Measurements from ENCODE around the gene C16orf90. TPM values are rescaled to one million over a fixed set of nuclear protein-coding genes. Genes with fewer than 3 reads are reported as not detected.
"Not testable (repeated sequence)": the region's sequence is repeated elsewhere in the genome, so short reads cannot be mapped to it uniquely, and the experiment has no call there.

Gene C16orf90
- total and polyA plus RNA-seq, 3 experiments from 2014 or later: not detected

DNA sequence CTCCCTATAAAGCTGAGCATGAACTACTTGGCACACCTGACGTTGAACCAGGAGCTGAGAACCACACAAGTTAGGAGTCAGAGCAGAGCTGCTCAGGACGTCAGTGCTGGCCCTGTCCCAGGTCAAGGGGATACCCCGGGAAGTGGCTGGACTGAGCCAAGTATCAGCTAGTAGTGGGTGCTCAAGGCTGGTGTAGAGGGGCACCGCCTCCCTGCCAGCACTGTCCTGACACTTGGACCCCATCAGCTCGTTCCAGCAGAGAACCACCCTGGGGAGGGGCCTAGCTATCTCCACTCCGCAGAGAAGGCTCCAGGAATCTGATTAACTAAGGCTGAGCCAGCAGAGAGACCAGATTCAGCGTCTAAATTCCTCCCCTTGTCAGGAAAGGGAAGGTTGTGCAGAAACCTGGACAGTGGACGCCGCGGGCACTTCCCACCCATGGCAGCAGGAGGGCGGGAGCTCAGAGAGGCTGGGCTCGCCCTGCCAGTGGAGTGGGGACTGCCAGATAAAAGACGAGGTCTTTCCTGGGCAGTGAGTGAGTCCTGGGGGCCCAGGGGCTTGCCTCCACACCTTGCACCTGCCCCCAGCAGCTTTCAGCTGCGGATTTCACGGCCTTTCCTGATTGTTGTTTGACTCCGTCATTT, 21.0 kb downstream of the C16orf90 start:
- peaks cover 3 to 49% (median 7%) of the 10 kb centered on the region in 3 donors for H3K36me3 Mint-ChIP-seq
- H3K4me3 ChIP-seq (ENCODE audit: low read length): no peak overlapping the region
- H3K4me3 Mint-ChIP-seq: no peak overlapping the region
- H3K9me3 ChIP-seq (ENCODE audit: low read length): no peaks in the 10 kb centered on the region
- no peaks in the 10 kb centered on the region for H3K27me3 Mint-ChIP-seq
- ChIA-PET CTCF (no interaction called here), POLR2A (interaction anchor here (0.5 kb wide), 1 partner anchor 23 kb away, joined by 3 read pairs; no protein-coding TSS in a partner anchor)
- no peak for DNase-seq
- peaks cover 2% of the 10 kb centered on the region for H3K36me3 ChIP-seq (ENCODE audit: insufficient read depth, low read length)
- H3K27me3 ChIP-seq (ENCODE audit: insufficient read depth, low read length, poor library complexity, severe bottlenecking): no peaks in the 10 kb centered on the region
- H3K4me1 Mint-ChIP-seq: peaks cover 24 to 45% (median 37%) of the 10 kb centered on the region in 3 donors
- peak overlapping the region in 2 of 8 donors; percentile 65 to 69 for H3K27ac Mint-ChIP-seq
- peaks cover 0 to 1% (median 0%) of the 10 kb centered on the region in 5 donors for H3K9me3 Mint-ChIP-seq
- no peak overlapping the region for H3K27ac ChIP-seq (ENCODE audit: low read depth, low read length)
- no peaks in the 10 kb centered on the region for H3K4me1 ChIP-seq (ENCODE audit: insufficient read depth, low read length)

DNA sequence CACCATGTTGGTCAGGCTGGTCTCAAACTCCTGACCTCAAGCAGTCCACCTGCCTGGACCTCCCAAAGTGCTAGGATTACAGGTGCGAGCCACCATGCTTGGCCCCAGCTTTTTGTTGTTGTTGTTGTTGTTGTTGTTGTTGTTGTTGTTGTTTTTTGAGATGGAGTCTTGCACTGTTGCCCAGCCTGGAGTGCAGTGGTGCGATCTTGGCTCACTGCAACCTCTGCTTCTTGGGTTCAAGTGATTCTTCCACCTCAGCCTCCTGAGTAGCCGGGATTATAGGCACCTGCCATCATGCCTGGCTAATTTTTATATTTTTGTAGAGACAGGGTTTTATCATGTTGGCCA, 21.7 kb downstream of the C16orf90 start:
- Mint-ChIP-seq H3K27ac (peak overlapping the region in 3 of 8 donors; percentile 42 to 48 (median 47)), H3K36me3 (peaks cover 3 to 44% (median 7%) of the 10 kb centered on the region in 3 donors), H3K4me1 (peaks cover 25 to 48% (median 40%) of the 10 kb centered on the region in 3 donors)
- H3K4me3 Mint-ChIP-seq; H3K36me3 ChIP-seq (ENCODE audit: insufficient read depth, low read length); H3K27ac ChIP-seq (ENCODE audit: low read depth, low read length); DNase-seq; H3K27me3 ChIP-seq (ENCODE audit: insufficient read depth, low read length, poor library complexity, severe bottlenecking); H3K9me3 ChIP-seq (ENCODE audit: low read length); H3K4me3 ChIP-seq (ENCODE audit: low read length); POLR2A ChIA-PET; H3K4me1 ChIP-seq (ENCODE audit: insufficient read depth, low read length); CTCF ChIA-PET; H3K9me3 Mint-ChIP-seq; H3K27me3 Mint-ChIP-seq: not testable (repeated sequence)

DNA sequence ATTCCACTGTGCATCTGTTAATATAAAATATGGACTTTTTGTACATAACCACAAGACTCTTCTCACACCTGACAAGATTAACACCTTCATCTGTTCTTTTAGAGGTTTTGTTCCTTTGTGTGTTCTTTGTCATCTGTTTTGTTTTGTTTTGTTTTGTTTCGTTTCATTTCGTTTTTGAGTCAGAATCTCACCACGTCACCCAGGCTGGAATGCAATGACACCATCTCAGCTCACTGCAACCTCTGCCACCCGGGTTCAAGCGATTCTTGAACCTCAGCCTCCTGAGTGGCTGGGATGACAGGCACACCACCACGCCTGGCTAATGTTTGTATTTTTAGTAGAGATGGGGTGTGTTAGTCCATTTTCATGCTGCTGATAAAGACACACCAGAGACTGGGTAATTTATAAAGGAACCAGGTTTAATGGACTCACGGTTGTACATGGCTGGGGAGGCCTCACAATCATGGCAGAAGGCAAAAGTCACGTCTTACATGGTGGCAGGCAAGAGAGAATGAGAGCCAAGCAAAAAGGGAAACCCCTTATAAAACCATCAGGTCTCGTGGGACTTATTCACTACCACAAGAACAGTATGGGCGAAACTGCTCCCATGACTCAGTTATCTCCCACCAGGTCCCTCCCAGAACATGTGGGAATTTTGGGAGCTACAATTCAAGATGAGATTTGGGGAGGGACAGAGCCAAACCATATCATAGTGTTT, 22.3 kb downstream of the C16orf90 start:
- Histone ChIP-seq H3K36me3 (ENCODE audit: insufficient read depth, low read length) (no peaks in the 10 kb centered on the region), H3K4me1 (ENCODE audit: insufficient read depth, low read length) (no peaks in the 10 kb centered on the region), H3K27me3 (ENCODE audit: insufficient read depth, low read length, poor library complexity, severe bottlenecking) (no peaks in the 10 kb centered on the region), H3K4me3 (ENCODE audit: low read length) (no peak overlapping the region), H3K9me3 (ENCODE audit: low read length) (no peaks in the 10 kb centered on the region), H3K27ac (ENCODE audit: low read depth, low read length) (no peak overlapping the region)
- CTCF ChIA-PET: no interaction called here
- peaks cover 30 to 53% (median 45%) of the 10 kb centered on the region in 3 donors for H3K4me1 Mint-ChIP-seq
- POLR2A ChIA-PET: no interaction called here
- no peak overlapping the region for H3K4me3 Mint-ChIP-seq
- H3K9me3 Mint-ChIP-seq: peaks cover 0 to 1% (median 0%) of the 10 kb centered on the region in 5 donors
- H3K27me3 Mint-ChIP-seq: no peaks in the 10 kb centered on the region
- peaks cover 3 to 44% (median 7%) of the 10 kb centered on the region in 3 donors for H3K36me3 Mint-ChIP-seq
- no peak for DNase-seq
- peak overlapping the region in 6 of 8 donors; percentile 33 to 70 (median 44) for H3K27ac Mint-ChIP-seq

DNA sequence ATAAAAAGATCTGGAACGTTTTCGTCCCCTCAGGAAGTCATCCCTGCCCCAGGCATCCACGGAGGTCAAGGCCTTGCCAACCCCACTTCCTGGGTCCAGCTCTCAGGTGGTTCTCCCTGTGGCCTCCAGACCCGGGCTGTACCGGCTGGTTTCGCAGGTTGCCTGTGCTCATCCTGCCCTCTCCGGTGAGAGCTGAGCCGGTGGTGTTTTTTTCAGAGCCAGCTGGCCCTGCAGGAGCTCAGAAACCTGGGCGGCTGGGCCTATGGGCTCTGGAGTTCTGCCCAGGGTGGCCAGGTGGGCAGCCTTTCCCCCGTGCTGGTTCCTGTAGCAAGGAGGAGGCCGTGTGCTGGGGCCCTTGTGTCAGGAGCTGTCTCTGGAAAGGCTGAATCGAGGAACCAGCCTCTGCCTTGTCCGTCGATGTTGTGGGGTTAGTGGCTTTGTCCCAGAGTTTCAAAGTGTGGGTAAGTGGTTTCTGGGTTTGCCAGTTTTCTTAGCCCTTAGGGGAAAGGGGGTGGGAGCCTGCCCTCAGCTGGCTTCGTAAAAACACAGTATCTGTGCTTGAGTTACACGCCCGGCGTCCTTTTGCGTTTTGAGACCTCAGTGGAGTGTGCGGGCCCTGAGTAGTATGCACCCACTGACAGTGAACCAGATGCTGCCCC, 23.6 kb downstream of the C16orf90 start:
- peaks cover 0 to 1% (median 0%) of the 10 kb centered on the region in 5 donors for H3K9me3 Mint-ChIP-seq
- peak in 1 of 5 donors; percentile 29 for DNase-seq
- H3K36me3 Mint-ChIP-seq: peaks cover 5 to 51% (median 7%) of the 10 kb centered on the region in 3 donors
- no peaks in the 10 kb centered on the region for H3K27me3 Mint-ChIP-seq
- Histone ChIP-seq H3K27me3 (ENCODE audit: insufficient read depth, low read length, poor library complexity, severe bottlenecking) (no peaks in the 10 kb centered on the region), H3K36me3 (ENCODE audit: insufficient read depth, low read length) (peaks cover under 1% of the 10 kb centered on the region), H3K27ac (ENCODE audit: low read depth, low read length) (no peak overlapping the region), H3K4me3 (ENCODE audit: low read length) (no peak overlapping the region), H3K9me3 (ENCODE audit: low read length) (no peaks in the 10 kb centered on the region), H3K4me1 (ENCODE audit: insufficient read depth, low read length) (peaks cover 9% of the 10 kb centered on the region)
- H3K4me3 Mint-ChIP-seq: no peak overlapping the region
- CTCF ChIA-PET: interaction anchor here (0.6 kb wide), 1 partner anchor 37 kb away, joined by 3 read pairs; no protein-coding TSS in a partner anchor
- peak overlapping the region in 1 of 8 donors; percentile 51 for H3K27ac Mint-ChIP-seq
- POLR2A ChIA-PET: no interaction called here
- H3K4me1 Mint-ChIP-seq: peaks cover 44 to 67% (median 59%) of the 10 kb centered on the region in 3 donors

DNA sequence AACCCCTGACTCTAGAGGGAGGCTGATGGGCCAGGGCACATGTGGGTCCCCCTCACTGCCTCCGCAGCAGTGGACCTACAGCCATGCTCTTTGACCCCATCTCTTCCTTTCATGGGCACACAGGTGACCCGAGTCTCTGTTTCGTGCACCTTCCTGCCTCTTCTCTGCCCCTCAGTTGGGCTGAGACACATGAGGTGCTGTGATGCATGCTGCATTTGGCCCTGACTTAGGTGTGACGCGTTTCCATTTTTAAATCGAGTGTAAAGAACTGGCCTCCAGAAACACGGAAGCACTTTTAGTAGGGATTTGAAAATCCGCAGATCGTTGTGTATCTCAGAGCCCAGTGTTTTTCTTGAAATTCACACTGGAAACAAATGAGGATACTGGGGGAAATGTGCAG, 24.6 kb downstream of the C16orf90 start:
- Mint-ChIP-seq H3K27ac (peak overlapping the region in 4 of 8 donors; percentile 23 to 54 (median 34)), H3K9me3 (peaks cover 0 to 1% (median 0%) of the 10 kb centered on the region in 5 donors), H3K27me3 (no peaks in the 10 kb centered on the region), H3K4me1 (peaks cover 50 to 75% (median 69%) of the 10 kb centered on the region in 3 donors), H3K36me3 (peaks cover 6 to 57% (median 7%) of the 10 kb centered on the region in 3 donors), H3K4me3 (no peak overlapping the region)
- POLR2A ChIA-PET: interaction anchor here (1.3 kb wide), 1 partner anchor 216 kb away, joined by 3 read pairs; no protein-coding TSS in a partner anchor
- Histone ChIP-seq H3K36me3 (ENCODE audit: insufficient read depth, low read length) (peaks cover 9% of the 10 kb centered on the region), H3K9me3 (ENCODE audit: low read length) (no peaks in the 10 kb centered on the region), H3K4me3 (ENCODE audit: low read length) (no peak overlapping the region), H3K27me3 (ENCODE audit: insufficient read depth, low read length, poor library complexity, severe bottlenecking) (no peaks in the 10 kb centered on the region), H3K4me1 (ENCODE audit: insufficient read depth, low read length) (peaks cover 16% of the 10 kb centered on the region), H3K27ac (ENCODE audit: low read depth, low read length) (no peak overlapping the region)
- peak in 1 of 5 donors; percentile 31 for DNase-seq
- CTCF ChIA-PET: no interaction called here

DNA sequence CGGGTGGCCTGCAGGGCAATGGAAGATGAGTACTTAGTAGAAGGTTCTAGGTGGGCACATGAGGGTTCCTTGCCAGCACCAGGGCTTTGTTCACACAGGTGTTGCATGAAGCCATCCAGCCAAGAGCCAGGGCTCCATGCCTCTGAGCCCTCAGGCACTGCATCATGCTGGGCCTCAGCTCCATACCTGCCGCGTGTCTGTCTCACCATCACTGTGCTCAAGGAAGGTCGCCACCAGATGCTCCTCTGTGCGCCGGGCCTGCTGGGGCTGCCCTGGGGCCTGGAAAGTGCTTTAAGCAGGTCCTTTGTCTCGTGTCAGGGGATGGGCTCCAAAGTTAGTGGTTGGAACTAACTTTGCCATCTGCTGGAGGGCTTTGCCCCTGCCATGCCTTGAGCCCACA, 25.6 kb downstream of the C16orf90 start:
- Mint-ChIP-seq H3K4me1 (peaks cover 51 to 78% (median 71%) of the 10 kb centered on the region in 3 donors), H3K9me3 (no peaks in the 10 kb centered on the region), H3K4me3 (no peak overlapping the region), H3K27me3 (no peaks in the 10 kb centered on the region), H3K36me3 (peaks cover 6 to 54% (median 7%) of the 10 kb centered on the region in 3 donors), H3K27ac (peak overlapping the region in 4 of 8 donors; percentile 11 to 87 (median 60))
- Histone ChIP-seq H3K9me3 (ENCODE audit: low read length) (no peaks in the 10 kb centered on the region), H3K36me3 (ENCODE audit: insufficient read depth, low read length) (peaks cover 9% of the 10 kb centered on the region), H3K27ac (ENCODE audit: low read depth, low read length) (no peak overlapping the region), H3K27me3 (ENCODE audit: insufficient read depth, low read length, poor library complexity, severe bottlenecking) (no peaks in the 10 kb centered on the region), H3K4me3 (ENCODE audit: low read length) (no peak overlapping the region), H3K4me1 (ENCODE audit: insufficient read depth, low read length) (peaks cover 16% of the 10 kb centered on the region)
- DNase-seq: peak in 1 of 5 donors; percentile 34
- POLR2A ChIA-PET: interaction anchor here (1.3 kb wide), 1 partner anchor 215 kb away, joined by 3 read pairs; no protein-coding TSS in a partner anchor
- CTCF ChIA-PET: no interaction called here

DNA sequence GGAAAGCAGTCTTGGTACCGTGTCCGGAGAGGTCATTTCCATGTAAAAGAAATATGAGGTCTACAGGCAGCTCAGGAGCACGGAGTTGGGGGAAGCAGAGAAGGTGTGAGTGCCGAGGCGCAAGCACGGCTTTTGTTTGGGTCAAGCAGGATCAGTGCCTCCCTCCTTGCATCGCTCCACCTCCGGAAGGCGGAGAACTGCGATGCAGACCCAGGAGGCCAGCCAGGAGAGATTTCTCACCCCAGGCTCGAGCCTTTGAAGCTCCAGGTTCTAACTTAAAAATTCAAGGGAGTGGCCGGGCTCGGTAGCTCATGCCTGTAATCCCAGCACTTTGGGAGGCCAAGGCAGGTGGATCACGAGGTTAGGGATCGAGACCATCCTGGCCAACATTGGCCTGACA, 26.8 kb downstream of the C16orf90 start:
- ChIA-PET POLR2A (no interaction called here), CTCF (no interaction called here)
- H3K4me1 Mint-ChIP-seq: peaks cover 58 to 88% (median 79%) of the 10 kb centered on the region in 3 donors

More for the DNA sequence above, 26.8 kb downstream of the C16orf90 start:
- H3K4me1 ChIP-seq (ENCODE audit: insufficient read depth, low read length): peaks cover 26% of the 10 kb centered on the region
- Mint-ChIP-seq H3K36me3 (peaks cover 7 to 56% (median 8%) of the 10 kb centered on the region in 3 donors), H3K27me3 (no peaks in the 10 kb centered on the region), H3K27ac (peak overlapping the region in 5 of 8 donors; percentile 12 to 73 (median 43)), H3K9me3 (no peaks in the 10 kb centered on the region), H3K4me3 (no peak overlapping the region)
- H3K36me3 ChIP-seq (ENCODE audit: insufficient read depth, low read length): peaks cover 9% of the 10 kb centered on the region
- no peak overlapping the region for H3K4me3 ChIP-seq (ENCODE audit: low read length)
- DNase-seq: peak in 1 of 5 donors; percentile 16
- H3K27me3 ChIP-seq (ENCODE audit: insufficient read depth, low read length, poor library complexity, severe bottlenecking): no peaks in the 10 kb centered on the region
- no peak overlapping the region for H3K27ac ChIP-seq (ENCODE audit: low read depth, low read length)
- no peaks in the 10 kb centered on the region for H3K9me3 ChIP-seq (ENCODE audit: low read length)
